CD4-positive, alpha-beta T cell (primary cell): ENCODE data around the gene ZNF385D. TPM values are rescaled to one million over a fixed set of nuclear protein-coding genes. Genes with fewer than 3 reads are reported as not detected.

ENCODE experiments used
- ATAC-seq: fragments of 200-7000 bp; cut with Tn5 transposase; one replicate; pipeline ENCODE4 v1.10.0; 2022; ENCODE audit warnings: mild to moderate bottlenecking; ENCODE audit not compliant: poor library complexity
- CTCF ChIA-PET: fragments of 350-600 bp; sonication (Branson Sonifier 250); formaldehyde crosslinking; loops from one replicate; lab custom pipeline; 2021; ENCODE audit warnings: antibody characterized with exemption, inconsistent platforms; lab: Charles Lee
- POLR2A ChIA-PET: fragments of 350-600 bp; sonication (Branson Sonifier 250); formaldehyde crosslinking; loops from one replicate; lab custom pipeline; 2021; ENCODE audit warnings: antibody characterized with exemption, inconsistent platforms; lab: Charles Lee
- DNase-seq, 14 experiments: peaks; one replicate each; pipeline ENCODE4 v3.0.0-alpha.2; 2013 to 2020; ENCODE audit warnings: mixed read lengths in 2 of 14
- H3K27ac ChIP-seq, 2 donors: one replicate each; pipeline versions ENCODE4 v1.5.1 to v1.7.0; 2013; ENCODE audit warnings: low read length in 2 of 2, low read depth in 1 of 2, mild to moderate bottlenecking in 1 of 2
- H3K27me3 ChIP-seq, 2 experiments: 1 replicate in 1 of 2; 2 replicates in 1 of 2; pipeline versions ENCODE4 v1.6.1 to v1.7.0; 2013; ENCODE audit warnings: low read length in 2 of 2, control low read depth in 1 of 2, mild to moderate bottlenecking in 1 of 2, moderate library complexity in 1 of 2; ENCODE audit not compliant: insufficient read depth in 2 of 2, control insufficient read depth in 1 of 2
- H3K36me3 ChIP-seq: one replicate; pipeline ENCODE4 v1.6.1; 2013; ENCODE audit warnings: low read length, control low read depth; ENCODE audit not compliant: insufficient read depth
- H3K4me1 ChIP-seq: one replicate; pipeline ENCODE4 v1.6.1; 2013; ENCODE audit warnings: low read length, control low read depth; ENCODE audit not compliant: insufficient read depth
- H3K4me3 ChIP-seq: one replicate; pipeline ENCODE4 v1.5.1; 2013; ENCODE audit warnings: mild to moderate bottlenecking, low read length, moderate library complexity
- H3K9me3 ChIP-seq, 2 experiments: 1 replicate in 1 of 2; 2 replicates in 1 of 2; pipeline versions ENCODE4 v1.6.1 to v1.7.0; 2013; ENCODE audit warnings: low read length in 2 of 2, mild to moderate bottlenecking in 2 of 2, control low read depth in 1 of 2, moderate library complexity in 1 of 2; ENCODE audit not compliant: control insufficient read depth in 1 of 2, insufficient read depth in 1 of 2
- H3K27ac Mint-ChIP-seq: one replicate; pipeline ENCODE4 v1.8.0; 2020; ENCODE audit warnings: mixed read lengths
- H3K27me3 Mint-ChIP-seq: one replicate; pipeline ENCODE4 v1.8.0; 2021; ENCODE audit warnings: mixed read lengths
- H3K36me3 Mint-ChIP-seq: one replicate; pipeline ENCODE4 v1.8.0; 2021; ENCODE audit warnings: low read depth, mixed read lengths
- H3K4me1 Mint-ChIP-seq: one replicate; pipeline ENCODE4 v1.8.0; 2021; ENCODE audit warnings: low read depth, mixed read lengths
- H3K4me3 Mint-ChIP-seq: one replicate; pipeline ENCODE4 v1.8.0; 2020; ENCODE audit warnings: mild to moderate bottlenecking, mixed read lengths
- H3K9me3 Mint-ChIP-seq: one replicate; pipeline ENCODE4 v1.8.0; 2020; ENCODE audit warnings: mixed read lengths
- intact Hi-C, 2 experiments: fragments of 100-400 bp; cut with DNase I in 1 of 2; cut with micrococcal nuclease in 1 of 2; formaldehyde crosslinking; loops; one replicate each; pipeline versions ENCODE4 v1.15.1 to v1.9.0; 2023 to 2025; cut with DNase I, micrococcal nuclease
- total RNA-seq, 174 experiments: library from RNA in 2 of 174; stranded (reverse) in 2 of 174; gene quantifications; one replicate each; pipeline ENCODE4 v1.2.3 and lab custom pipeline; 2021 to 2026
- TF ChIP-seq, protein P1 (sequence below): fragments of 200-600 bp; IDR thresholded peaks from one replicate; pipeline ENCODE4 v1.8.0; 2022; ENCODE audit warnings: antibody characterized with exemption, mild to moderate bottlenecking

ZNF385D gene
- total RNA-seq, 2 experiments from 2014 or later: not detected

DNA sequence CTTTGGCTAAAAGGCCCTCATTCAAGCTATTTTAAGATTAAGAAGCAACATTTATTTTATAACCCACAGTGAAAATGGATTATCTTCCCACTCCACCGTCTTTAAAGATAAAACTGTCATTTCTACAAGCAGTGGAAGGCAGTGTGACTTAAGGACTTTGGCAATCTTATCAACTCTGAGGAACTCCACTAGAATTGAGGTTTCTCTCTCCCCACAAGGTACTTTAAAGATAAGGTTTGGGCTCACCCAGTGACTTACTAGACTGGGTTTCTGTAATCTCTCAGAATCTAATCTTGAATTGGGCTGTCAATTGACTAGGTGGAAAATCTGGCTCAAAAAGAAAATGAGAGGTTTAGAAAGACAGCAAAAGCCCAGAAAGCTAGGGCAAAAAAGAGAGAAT is 21.7 kb downstream of the ZNF385D start:
- peaks cover 11% of the 10 kb centered on the region for H3K9me3 Mint-ChIP-seq
- Histone ChIP-seq H3K27ac (no peak overlapping the region), H3K9me3 (peaks cover 0 to 5% of the 10 kb centered on the region in 2 experiments), H3K27me3 (no peaks in the 10 kb centered on the region), H3K4me3 (no peak overlapping the region), H3K4me1 (no peaks in the 10 kb centered on the region), H3K36me3 (no peaks in the 10 kb centered on the region)
- POLR2A ChIA-PET: no interaction called here
- no peaks in the 10 kb centered on the region for H3K4me1 Mint-ChIP-seq
- H3K27me3 Mint-ChIP-seq: no peaks in the 10 kb centered on the region
- no peak overlapping the region for H3K4me3 Mint-ChIP-seq
- no peaks in the 10 kb centered on the region for H3K36me3 Mint-ChIP-seq
- CTCF ChIA-PET: no interaction called here
- no peak for DNase-seq
- intact Hi-C loops: no loop called here
- TF ChIP-seq, protein P1, sequence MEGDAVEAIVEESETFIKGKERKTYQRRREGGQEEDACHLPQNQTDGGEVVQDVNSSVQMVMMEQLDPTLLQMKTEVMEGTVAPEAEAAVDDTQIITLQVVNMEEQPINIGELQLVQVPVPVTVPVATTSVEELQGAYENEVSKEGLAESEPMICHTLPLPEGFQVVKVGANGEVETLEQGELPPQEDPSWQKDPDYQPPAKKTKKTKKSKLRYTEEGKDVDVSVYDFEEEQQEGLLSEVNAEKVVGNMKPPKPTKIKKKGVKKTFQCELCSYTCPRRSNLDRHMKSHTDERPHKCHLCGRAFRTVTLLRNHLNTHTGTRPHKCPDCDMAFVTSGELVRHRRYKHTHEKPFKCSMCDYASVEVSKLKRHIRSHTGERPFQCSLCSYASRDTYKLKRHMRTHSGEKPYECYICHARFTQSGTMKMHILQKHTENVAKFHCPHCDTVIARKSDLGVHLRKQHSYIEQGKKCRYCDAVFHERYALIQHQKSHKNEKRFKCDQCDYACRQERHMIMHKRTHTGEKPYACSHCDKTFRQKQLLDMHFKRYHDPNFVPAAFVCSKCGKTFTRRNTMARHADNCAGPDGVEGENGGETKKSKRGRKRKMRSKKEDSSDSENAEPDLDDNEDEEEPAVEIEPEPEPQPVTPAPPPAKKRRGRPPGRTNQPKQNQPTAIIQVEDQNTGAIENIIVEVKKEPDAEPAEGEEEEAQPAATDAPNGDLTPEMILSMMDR: no peak
- no peak for ATAC-seq
- no peak overlapping the region for H3K27ac Mint-ChIP-seq

DNA sequence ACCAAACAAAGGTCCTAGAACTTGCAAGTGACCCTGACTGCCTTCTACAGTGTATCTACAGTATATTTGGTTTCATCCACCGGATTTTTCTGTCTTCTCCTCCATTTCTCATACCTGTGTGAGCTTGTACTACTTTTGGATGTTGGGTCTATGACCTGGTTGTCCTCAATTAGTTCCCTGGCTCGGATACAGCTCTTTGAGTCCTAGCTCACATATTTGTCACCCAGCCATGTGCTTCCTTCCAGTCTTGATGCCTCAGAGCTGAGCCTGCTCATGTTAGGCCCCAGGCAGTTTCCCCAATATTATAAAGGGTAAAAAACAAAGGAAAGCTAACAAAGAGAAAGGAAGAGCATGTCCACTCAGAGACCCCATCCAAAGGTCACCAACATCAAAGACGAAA is 28.2 kb downstream of the ZNF385D start:
- peaks cover 0 to 6% of the 10 kb centered on the region in 2 experiments for H3K9me3 ChIP-seq
- H3K4me1 Mint-ChIP-seq: no peaks in the 10 kb centered on the region
- no peaks in the 10 kb centered on the region for H3K27me3 Mint-ChIP-seq
- POLR2A ChIA-PET: no interaction called here
- ATAC-seq (no peak), DNase-seq (no peak)
- H3K27ac ChIP-seq: no peak overlapping the region
- H3K9me3 Mint-ChIP-seq: peaks cover 10% of the 10 kb centered on the region
- H3K4me3 Mint-ChIP-seq: no peak overlapping the region
- H3K4me1 ChIP-seq: no peaks in the 10 kb centered on the region
- intact Hi-C loops: no loop called here
- CTCF ChIA-PET: no interaction called here
- no peaks in the 10 kb centered on the region for H3K27me3 ChIP-seq
- TF ChIP-seq, protein P1: no peak
- no peak overlapping the region for H3K27ac Mint-ChIP-seq
- no peak overlapping the region for H3K4me3 ChIP-seq
- no peaks in the 10 kb centered on the region for H3K36me3 ChIP-seq
- no peaks in the 10 kb centered on the region for H3K36me3 Mint-ChIP-seq

DNA sequence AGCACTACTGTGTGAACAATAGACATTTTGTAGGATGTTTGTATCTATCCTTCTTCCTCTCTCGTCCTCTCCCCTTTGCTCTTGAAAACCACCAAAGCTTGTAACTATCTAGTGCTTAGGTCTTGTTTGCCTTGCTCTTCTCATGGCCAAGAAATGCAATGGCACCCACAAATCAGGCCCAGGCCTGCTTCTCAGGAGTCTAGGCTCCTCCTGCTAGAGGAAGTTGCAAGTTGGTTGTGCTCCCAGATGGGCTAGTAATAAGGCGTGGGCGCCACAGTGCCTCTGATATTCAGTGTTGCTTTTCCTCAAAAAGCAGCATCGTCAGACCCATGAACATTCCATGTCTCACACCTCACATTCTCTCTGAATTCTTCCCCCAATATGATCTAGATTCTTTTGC is 28.7 kb downstream of the ZNF385D start:
- ATAC-seq (no peak), DNase-seq (no peak)
- no peaks in the 10 kb centered on the region for H3K4me1 ChIP-seq
- peaks cover 0 to 6% of the 10 kb centered on the region in 2 experiments for H3K9me3 ChIP-seq
- no peaks in the 10 kb centered on the region for H3K27me3 ChIP-seq
- H3K36me3 Mint-ChIP-seq: no peaks in the 10 kb centered on the region
- H3K4me3 Mint-ChIP-seq: no peak overlapping the region
- CTCF ChIA-PET: no interaction called here
- no peaks in the 10 kb centered on the region for H3K27me3 Mint-ChIP-seq
- H3K4me1 Mint-ChIP-seq: no peaks in the 10 kb centered on the region
- POLR2A ChIA-PET: no interaction called here
- H3K36me3 ChIP-seq: no peaks in the 10 kb centered on the region
- no peak overlapping the region for H3K27ac ChIP-seq
- H3K27ac Mint-ChIP-seq: no peak overlapping the region
- intact Hi-C loops: no loop called here
- peaks cover 10% of the 10 kb centered on the region for H3K9me3 Mint-ChIP-seq
- no peak overlapping the region for H3K4me3 ChIP-seq
- TF ChIP-seq, protein P1: no peak
